Measurements from ENCODE around the gene ITGB5.

The ITGB5 gene

DNA sequence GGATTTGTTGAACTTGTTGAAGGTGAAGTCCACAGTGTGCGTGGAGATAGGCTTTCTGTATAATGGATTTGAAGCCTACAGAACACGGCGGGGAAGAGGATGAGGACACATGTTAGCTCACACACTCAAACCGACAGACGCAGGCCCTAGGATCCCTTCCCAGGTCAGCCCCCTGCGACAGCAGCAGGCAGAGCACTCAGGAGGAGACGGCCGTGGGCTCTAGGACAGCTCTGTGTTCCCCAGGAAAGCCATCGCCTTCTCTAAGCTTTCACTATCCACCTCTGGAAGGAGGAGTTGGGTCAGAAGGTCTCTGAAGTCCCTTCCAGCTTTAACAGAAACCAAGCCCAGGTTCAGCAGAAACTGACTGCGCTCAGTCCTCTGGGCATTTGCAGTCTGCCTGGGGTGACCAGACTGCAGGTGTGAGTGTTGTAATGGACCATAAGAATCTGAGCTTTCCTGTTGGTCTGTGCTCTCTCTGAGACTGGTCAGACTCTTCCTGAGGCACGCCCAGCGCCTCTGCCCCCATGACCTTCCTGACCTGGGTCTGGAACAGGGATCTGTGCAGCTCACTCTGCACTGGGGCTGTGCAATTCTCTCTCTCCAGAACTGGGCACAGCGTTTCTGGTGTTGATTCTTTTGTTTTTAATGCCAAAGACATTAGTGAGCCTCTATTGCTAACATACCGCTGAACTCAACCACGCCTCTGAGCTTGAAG, 123.4 kb downstream of the ITGB5 start:
- ChIA-PET CTCF (interaction anchor here (0.8 to 15.7 kb wide), 12 partner anchors 7 to 823 kb away, joined by 3 to 467 read pairs (median 6); no protein-coding TSS in a partner anchor), POLR2A (no interaction called here)
- TF ChIP-seq, protein P1, sequence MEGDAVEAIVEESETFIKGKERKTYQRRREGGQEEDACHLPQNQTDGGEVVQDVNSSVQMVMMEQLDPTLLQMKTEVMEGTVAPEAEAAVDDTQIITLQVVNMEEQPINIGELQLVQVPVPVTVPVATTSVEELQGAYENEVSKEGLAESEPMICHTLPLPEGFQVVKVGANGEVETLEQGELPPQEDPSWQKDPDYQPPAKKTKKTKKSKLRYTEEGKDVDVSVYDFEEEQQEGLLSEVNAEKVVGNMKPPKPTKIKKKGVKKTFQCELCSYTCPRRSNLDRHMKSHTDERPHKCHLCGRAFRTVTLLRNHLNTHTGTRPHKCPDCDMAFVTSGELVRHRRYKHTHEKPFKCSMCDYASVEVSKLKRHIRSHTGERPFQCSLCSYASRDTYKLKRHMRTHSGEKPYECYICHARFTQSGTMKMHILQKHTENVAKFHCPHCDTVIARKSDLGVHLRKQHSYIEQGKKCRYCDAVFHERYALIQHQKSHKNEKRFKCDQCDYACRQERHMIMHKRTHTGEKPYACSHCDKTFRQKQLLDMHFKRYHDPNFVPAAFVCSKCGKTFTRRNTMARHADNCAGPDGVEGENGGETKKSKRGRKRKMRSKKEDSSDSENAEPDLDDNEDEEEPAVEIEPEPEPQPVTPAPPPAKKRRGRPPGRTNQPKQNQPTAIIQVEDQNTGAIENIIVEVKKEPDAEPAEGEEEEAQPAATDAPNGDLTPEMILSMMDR (IDR thresholded peaks at IDR 0.05; ENCODE audit: insufficient read depth, low read length, missing control alignments): no peak
- H3K4me3 ChIP-seq (ENCODE audit: low read depth, low read length): no peak overlapping the region
- no peak for DNase-seq (ENCODE audit: low read depth, low spot score)

DNA sequence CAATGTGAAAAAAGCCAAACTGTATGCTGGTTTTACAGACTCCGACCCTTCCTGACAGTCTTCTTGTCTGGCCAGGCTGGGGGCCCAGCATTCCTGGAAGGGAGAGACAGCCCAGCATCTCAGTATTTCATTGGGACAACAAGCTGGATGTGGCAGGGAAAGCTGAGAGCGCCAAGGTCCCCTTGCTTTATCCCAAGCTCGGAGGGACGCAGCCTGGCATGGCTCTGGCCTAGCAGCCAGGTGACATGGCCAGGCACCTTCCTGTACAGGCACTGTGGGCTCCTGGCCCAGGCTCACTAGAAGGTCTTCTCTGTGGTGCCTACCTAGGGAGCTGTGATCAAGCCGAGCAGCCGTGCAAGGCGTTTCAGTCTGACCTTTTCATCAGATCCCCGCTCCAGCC, 124.0 kb downstream of the ITGB5 start:
- ChIA-PET POLR2A (no interaction called here), CTCF (interaction anchor here (0.8 to 15.7 kb wide), 14 partner anchors 8 to 823 kb away, joined by 3 to 467 read pairs (median 6); no protein-coding TSS in a partner anchor)
- H3K4me3 ChIP-seq (ENCODE audit: low read depth, low read length): no peak overlapping the region
- TF ChIP-seq, protein P1 (IDR thresholded peaks at IDR 0.05; ENCODE audit: insufficient read depth, low read length, missing control alignments): no peak
- no peak for DNase-seq (ENCODE audit: low read depth, low spot score)

DNA sequence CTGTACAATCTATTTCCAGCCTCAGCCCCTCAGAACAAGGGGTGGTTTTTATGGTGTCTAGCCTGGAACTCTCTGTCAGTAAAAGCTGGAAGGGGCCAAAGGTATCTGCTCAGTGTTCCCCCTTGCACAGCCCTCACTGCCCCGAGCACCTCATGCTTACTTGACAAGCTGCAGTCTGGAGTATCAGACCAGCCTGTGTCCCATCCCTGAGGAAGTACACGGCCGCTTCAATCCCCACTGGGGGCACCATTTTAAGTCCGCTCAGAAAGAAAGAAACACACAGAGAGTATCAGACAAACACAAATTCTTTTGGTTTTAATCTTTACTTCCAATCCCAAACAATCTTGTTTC, 124.5 kb downstream of the ITGB5 start:
- POLR2A ChIA-PET: no interaction called here
- CTCF ChIA-PET: interaction anchor here (0.8 to 15.7 kb wide), 18 partner anchors 8 to 168 kb away, joined by 3 to 467 read pairs (median 8); no protein-coding TSS in a partner anchor
- TF ChIP-seq, protein P1 (IDR thresholded peaks at IDR 0.05; ENCODE audit: insufficient read depth, low read length, missing control alignments): no peak
- H3K4me3 ChIP-seq (ENCODE audit: low read depth, low read length): no peak overlapping the region
- DNase-seq (ENCODE audit: low read depth, low spot score): no peak

DNA sequence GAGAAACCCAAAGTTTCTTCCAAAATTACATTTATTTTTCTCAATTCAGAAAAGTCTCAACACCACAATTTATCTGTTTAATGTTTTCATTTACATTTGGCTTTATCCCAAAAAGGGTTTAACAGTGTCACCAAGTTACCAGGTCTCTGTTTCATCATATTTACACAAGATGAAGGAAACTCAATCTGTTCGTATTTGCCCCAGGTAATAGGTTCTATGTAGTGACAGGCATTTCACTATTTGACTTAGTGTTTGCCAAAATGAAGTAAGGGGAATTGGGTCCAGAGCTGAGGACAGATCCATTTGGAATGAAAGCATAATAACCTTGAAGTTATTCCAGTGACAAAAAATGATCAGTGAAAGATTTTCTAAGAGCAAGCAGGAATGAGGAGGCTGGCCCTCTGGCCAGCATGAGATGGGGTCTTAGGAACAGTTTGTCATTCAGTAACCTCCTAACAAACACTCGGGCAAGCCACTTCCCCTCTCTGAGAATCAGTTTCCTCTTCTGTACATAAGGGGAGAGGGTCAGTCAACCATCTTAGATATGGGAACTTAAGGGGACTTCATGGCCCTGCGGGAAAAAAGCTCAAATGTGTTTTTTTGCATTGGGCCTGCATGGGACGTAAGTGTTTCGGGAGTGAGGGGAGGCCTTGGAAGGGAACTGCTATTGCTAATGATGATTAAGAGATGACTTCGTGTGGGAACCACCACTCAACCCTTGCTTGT, 125.1 kb downstream of the ITGB5 start:
- H3K4me3 ChIP-seq (ENCODE audit: low read depth, low read length): no peak overlapping the region
- POLR2A ChIA-PET: interaction anchor here (0.6 to 1.9 kb wide), 2 partner anchors 122 to 139 kb away, joined by 4 to 5 read pairs; no protein-coding TSS in a partner anchor
- no peak for DNase-seq (ENCODE audit: low read depth, low spot score)
- CTCF ChIA-PET: interaction anchor here (0.9 to 15.7 kb wide), 37 partner anchors 9 to 190 kb away, joined by 3 to 467 read pairs (median 10); partner anchors contain the start of gene MUC13
- TF ChIP-seq, protein P1 (IDR thresholded peaks at IDR 0.05; ENCODE audit: insufficient read depth, low read length, missing control alignments): no peak

DNA sequence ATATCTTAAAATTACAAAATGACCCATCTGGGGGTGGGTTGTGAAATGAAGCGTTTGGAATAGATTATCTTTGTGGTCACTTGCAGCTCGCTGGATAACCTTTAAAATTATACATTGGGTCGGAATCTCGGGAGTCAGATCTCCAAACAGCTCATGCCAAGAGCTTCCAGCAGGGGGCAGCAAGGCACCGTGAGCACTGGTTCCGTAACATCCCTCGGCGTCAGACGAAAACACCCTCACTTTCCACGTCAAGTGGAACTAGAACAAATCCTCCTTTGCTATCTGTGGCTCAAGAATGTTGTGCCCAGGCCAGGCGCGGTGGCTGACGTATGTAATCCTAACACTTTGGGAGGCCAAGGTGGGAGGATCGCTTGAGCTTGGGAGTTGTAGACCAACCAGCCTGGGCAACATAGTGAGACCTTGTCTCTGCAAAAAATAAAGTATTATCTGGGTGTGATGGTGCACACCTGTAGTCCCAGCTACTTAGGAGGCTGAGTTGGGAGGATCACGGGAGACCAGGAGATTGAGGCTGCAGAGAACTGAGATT, 125.8 kb downstream of the ITGB5 start:
- ChIA-PET CTCF (interaction anchor here (0.6 to 15.7 kb wide), 61 partner anchors 9 to 830 kb away, joined by 3 to 467 read pairs (median 7); partner anchors contain the start of gene MUC13), POLR2A (interaction anchor here (0.6 to 1.9 kb wide), 5 partner anchors 11 to 200 kb away, joined by 3 to 5 read pairs (median 4); no protein-coding TSS in a partner anchor)
- H3K4me3 ChIP-seq (ENCODE audit: low read depth, low read length): no peak overlapping the region
- DNase-seq (ENCODE audit: low read depth, low spot score): peak; percentile 57
- TF ChIP-seq, protein P1 (IDR thresholded peaks at IDR 0.05; ENCODE audit: insufficient read depth, low read length, missing control alignments): peak; percentile 89

Data from AG04449 (cell line).